A673 (cell line): ENCODE measurements around the gene TAS1R2. TPM values are rescaled to one million over a fixed set of nuclear protein-coding genes. Genes with fewer than 3 reads are reported as not detected.

Source experiments
- BruUV-seq: library from RNA; stranded (reverse); fragments of 400-500 nt; replicated peaks from 2 replicates; lab custom pipeline; 2021; lab: Mats Ljungman, UMichigan
- CTCF ChIA-PET: fragments of 300-600 bp; sonication (Branson Sonifier 250); formaldehyde crosslinking; loops from one replicate; lab custom pipeline; 2022; ENCODE audit warnings: antibody characterized with exemption; lab: Charles Lee
- POLR2A ChIA-PET: fragments of 300-600 bp; sonication (Branson Sonifier 250); formaldehyde crosslinking; loops from one replicate; lab custom pipeline; 2022; ENCODE audit warnings: antibody characterized with exemption; ENCODE audit not compliant: low non-redundant PET; lab: Charles Lee
- DNase-seq: peaks from one replicate; pipeline ENCODE4 v3.0.0-alpha.2; 2015; ENCODE audit warnings: low spot score
- H3K27ac ChIP-seq: fragments of 200-600 bp; sonication (generic); 2 replicates; pipeline ENCODE4 v1.5.1; 2016; ENCODE audit warnings: mixed run types, low read depth, mild to moderate bottlenecking, mixed read lengths, antibody characterized with exemption, low read length; ENCODE audit not compliant: poor library complexity, severe bottlenecking
- H3K27me3 ChIP-seq: fragments of 200-600 bp; sonication (generic); replicated peaks from 2 replicates; pipeline ENCODE4 v1.6.1; 2017; ENCODE audit warnings: mixed run types, low read depth, mild to moderate bottlenecking, mixed read lengths, antibody characterized with exemption, low read length; ENCODE audit not compliant: insufficient read depth, poor library complexity
- H3K36me3 ChIP-seq: fragments of 200-600 bp; sonication (generic); 2 replicates; pipeline ENCODE4 v1.6.1; 2016; ENCODE audit warnings: mixed run types, mild to moderate bottlenecking, mixed read lengths, antibody characterized with exemption, low read length; ENCODE audit not compliant: insufficient read depth, poor library complexity, severe bottlenecking
- H3K4me1 ChIP-seq: fragments of 200-600 bp; sonication (generic); 2 replicates; pipeline ENCODE4 v1.6.1; 2017; ENCODE audit warnings: mixed run types, mild to moderate bottlenecking, mixed read lengths, antibody characterized with exemption, low read length; ENCODE audit not compliant: insufficient read depth, poor library complexity, severe bottlenecking
- H3K4me3 ChIP-seq: fragments of 200-600 bp; sonication (generic); 2 replicates; pipeline ENCODE4 v1.5.1; 2016; ENCODE audit warnings: low read depth, mixed run types, mild to moderate bottlenecking, mixed read lengths, low read length; ENCODE audit not compliant: poor library complexity, severe bottlenecking
- H3K9me3 ChIP-seq: fragments of 200-600 bp; sonication (generic); 2 replicates; pipeline ENCODE4 v1.6.1; 2016; ENCODE audit warnings: mixed run types, low read depth, mild to moderate bottlenecking, mixed read lengths, antibody characterized with exemption, low read length; ENCODE audit not compliant: poor library complexity, severe bottlenecking
- CTCF ChIP-seq: fragments of 300-800, 200-600 bp; sonication (generic); conservative IDR thresholded peaks from 2 replicates; pipeline ENCODE4 v1.5.1; 2017; ENCODE audit warnings: low read depth, mild to moderate bottlenecking, antibody characterized with exemption, low read length, moderate library complexity, mixed read lengths
- EZH2 ChIP-seq: fragments of 200-600 bp; sonication (generic); IDR thresholded peaks from 2 replicates; pipeline ENCODE4 v1.6.1; 2017; ENCODE audit warnings: borderline replicate concordance, low read depth, mild to moderate bottlenecking, mixed read lengths, antibody characterized with exemption, low read length; ENCODE audit not compliant: poor library complexity, severe bottlenecking
- intact Hi-C: fragments of 100-400 bp; cut with micrococcal nuclease; formaldehyde crosslinking; loops from one replicate; pipeline ENCODE4 v1.10.0; 2022; ENCODE audit not compliant: unreplicated experiment
- total RNA-seq: library from RNA; stranded (reverse); gene quantifications from 2 replicates; pipeline ENCODE4 v1.2.3, GENCODE V29; 2021

Gene TAS1R2
- total RNA-seq, 1 experiment from 2014 or later: not detected

- no peaks in the 10 kb centered on the region for H3K9me3 ChIP-seq
- no TSS peak for BruUV-seq
- no peaks in the 10 kb centered on the region for H3K27me3 ChIP-seq
- H3K36me3 ChIP-seq: no peaks in the 10 kb centered on the region
- POLR2A ChIA-PET: no interaction called here
- no peak overlapping the region for H3K27ac ChIP-seq
- peaks cover 5% of the 10 kb centered on the region for H3K4me1 ChIP-seq
- CTCF ChIA-PET: no interaction called here
- DNase-seq: no peak
- H3K4me3 ChIP-seq: no peak overlapping the region
- TF ChIP-seq CTCF (no peak), EZH2 (no peak)
- intact Hi-C loops: no loop called here
Measured at GRCh38 chr1:18809953-18810899, 49.2 kb downstream of the TAS1R2 start.

- H3K4me3 ChIP-seq: no peak overlapping the region
- no peaks in the 10 kb centered on the region for H3K9me3 ChIP-seq
- H3K27ac ChIP-seq: no peak overlapping the region
- no peaks in the 10 kb centered on the region for H3K27me3 ChIP-seq
- BruUV-seq: no TSS peak
- H3K4me1 ChIP-seq: no peaks in the 10 kb centered on the region
- H3K36me3 ChIP-seq: no peaks in the 10 kb centered on the region
- POLR2A ChIA-PET: no interaction called here
- DNase-seq: no peak
- no peak for TF ChIP-seq EZH2
- no peak for TF ChIP-seq CTCF
- intact Hi-C loops: no loop called here
- CTCF ChIA-PET: interaction anchor here (0.5 kb wide), 1 partner anchor 208 kb away, joined by 3 read pairs; no protein-coding TSS in a partner anchor
Measured at GRCh38 chr1:18808550-18808949, 50.9 kb downstream of the TAS1R2 start.

GRCh38 chr1:18807334-18808063 is 52.0 kb downstream of the TAS1R2 start:
- TF ChIP-seq CTCF (no peak), EZH2 (no peak)
- no TSS peak for BruUV-seq
- no peak overlapping the region for H3K27ac ChIP-seq
- no peak for DNase-seq
- H3K27me3 ChIP-seq: no peaks in the 10 kb centered on the region
- no peak overlapping the region for H3K4me3 ChIP-seq
- H3K4me1 ChIP-seq: no peaks in the 10 kb centered on the region
- ChIA-PET POLR2A (no interaction called here), CTCF (interaction anchor here (0.8 kb wide), 1 partner anchor 210 kb away, joined by 3 read pairs; no protein-coding TSS in a partner anchor)
- no peaks in the 10 kb centered on the region for H3K36me3 ChIP-seq
- H3K9me3 ChIP-seq: no peaks in the 10 kb centered on the region
- intact Hi-C loops: no loop called here
